NCI-H1092 treated with DMSO at 0.1 percent for 48 hours (cell line): ENCODE data around the gene WWP2.
A peak's percentile ranks its signal among the peaks of the same experiment; 100 is the strongest.
"Not testable (repeated sequence)": the region's sequence is repeated elsewhere in the genome, so short reads cannot be mapped to it uniquely, and the experiment has no call there.

Experiments used
- DNase-seq: peaks from one replicate; lab custom pipeline; 2025; lab: John Stamatoyannopoulos, UW

Gene WWP2

DNA sequence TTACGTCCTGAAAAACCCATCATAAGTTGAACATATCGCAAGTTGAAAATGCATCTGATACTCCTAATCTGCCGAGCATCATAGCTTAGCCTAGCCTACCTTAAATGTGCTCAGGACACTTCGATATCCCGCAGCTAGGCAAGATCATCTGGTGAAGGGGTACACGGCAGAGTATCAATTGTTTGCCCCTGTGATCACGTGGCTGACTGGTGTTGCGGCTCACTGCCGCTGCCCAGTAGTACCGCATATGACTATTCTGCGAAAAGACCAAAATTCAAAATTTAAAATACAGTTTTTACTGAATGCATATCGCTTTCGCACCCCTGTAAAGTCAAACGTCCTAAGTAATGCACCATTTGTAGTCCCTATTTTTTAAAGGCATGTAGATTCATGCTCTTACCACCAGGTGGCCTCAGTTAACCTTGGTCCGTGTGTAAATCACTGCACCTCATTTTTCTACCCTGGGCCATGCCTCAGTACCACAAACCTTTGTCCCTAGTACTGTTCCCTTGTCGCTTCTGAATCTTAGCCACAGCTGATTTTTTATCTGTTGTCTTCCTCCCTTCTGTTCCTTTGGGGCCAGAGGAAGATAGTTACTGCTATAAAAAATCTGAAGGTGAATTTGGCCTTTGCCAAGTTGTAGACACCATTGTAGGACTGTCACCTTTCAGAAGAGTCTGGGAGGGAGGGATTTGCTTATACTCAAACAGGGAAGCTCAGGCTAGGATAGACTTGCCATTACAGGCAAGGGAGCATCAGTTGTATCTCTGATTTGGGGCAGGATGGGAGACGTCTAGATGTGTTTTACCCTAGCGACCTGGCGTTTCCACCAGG lies 34.4 kb downstream of the WWP2 start:
- peak; percentile 70 for DNase-seq

GRCh38 chr16:69798466-69798865 lies 36.3 kb downstream of the WWP2 start:
- DNase-seq: no peak

DNA sequence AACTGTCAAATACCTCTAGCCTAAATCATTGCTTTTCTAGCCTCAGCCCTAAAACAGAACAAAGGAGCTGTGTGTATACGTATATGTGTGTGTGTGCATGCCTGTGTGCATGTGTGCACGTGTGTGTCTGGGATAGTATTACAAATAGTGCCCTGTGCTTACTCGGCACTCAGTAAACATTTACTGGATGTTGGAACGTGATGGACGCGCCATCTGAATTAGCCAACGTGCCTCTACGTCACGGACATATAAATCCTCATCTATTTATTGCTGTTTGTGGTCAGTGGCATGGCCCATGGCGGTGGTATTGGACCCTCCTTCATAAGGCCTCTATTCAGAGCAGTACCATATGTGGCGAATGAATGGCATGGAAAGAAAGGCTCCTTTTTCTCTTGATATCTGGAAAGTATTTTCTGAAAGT lies 37.5 kb downstream of the WWP2 start:
- DNase-seq: no peak

- DNase-seq: no peak
These were observed 42.2 kb downstream of the WWP2 start for GRCh38 chr16:69804297-69804696.

DNA sequence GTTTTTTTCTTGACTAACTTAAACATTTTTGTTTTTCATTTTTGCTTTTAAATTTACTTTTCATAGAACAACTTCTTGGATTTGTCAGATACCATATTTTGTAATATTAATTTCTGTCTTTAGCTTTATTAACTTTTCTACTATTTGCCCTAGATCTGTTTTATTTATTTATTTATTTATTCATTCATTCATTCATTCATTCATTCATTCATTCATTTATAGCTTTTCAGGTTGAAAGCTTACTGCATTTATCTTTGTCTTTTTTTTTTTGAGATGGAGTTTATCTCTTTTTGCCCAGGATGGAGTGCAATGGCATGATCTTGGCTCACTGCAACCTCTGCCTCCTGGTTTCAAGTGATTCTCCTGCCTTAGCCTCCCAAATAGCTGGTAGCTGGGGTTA lies 44.6 kb downstream of the WWP2 start:
- not testable (repeated sequence) for DNase-seq

DNA sequence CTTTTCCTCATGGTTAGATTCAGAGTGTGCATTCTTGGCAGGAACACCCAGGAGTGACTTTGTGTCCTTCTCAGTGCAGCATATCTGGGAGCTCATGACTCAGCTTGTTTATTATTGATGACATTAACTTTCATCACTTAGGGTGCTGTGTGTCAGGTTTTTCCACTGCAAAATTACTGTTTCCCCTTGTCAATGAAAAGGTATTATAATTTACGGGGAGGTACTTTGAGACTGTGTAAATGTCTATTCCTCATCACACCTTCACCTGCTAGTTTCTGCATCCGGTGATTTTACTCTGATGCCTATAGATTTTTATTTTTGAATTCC lies 50.5 kb downstream of the WWP2 start:
- no peak for DNase-seq

- DNase-seq: no peak
These were observed 51.9 kb downstream of the WWP2 start for GRCh38 chr16:69814078-69814477.

DNA sequence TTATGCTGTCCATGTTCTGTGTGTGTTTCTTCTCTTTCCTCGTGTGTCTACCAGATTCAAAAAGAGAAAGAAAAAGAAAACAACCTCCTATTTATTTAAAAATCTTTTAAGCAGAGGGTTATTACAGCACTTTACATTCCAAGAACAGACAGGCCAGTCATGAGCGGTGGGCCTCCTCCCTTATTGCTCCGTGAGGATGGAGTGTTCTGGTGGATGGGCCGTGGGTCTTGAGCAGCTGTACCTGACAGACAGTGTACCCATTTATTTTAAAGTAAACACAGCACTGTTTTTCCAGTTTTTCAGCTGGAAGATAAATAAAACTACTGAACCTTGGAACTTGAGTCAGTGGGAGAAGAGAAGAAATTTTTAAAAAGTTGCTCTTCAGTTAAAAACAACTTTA lies 52.4 kb downstream of the WWP2 start:
- DNase-seq: no peak

DNA sequence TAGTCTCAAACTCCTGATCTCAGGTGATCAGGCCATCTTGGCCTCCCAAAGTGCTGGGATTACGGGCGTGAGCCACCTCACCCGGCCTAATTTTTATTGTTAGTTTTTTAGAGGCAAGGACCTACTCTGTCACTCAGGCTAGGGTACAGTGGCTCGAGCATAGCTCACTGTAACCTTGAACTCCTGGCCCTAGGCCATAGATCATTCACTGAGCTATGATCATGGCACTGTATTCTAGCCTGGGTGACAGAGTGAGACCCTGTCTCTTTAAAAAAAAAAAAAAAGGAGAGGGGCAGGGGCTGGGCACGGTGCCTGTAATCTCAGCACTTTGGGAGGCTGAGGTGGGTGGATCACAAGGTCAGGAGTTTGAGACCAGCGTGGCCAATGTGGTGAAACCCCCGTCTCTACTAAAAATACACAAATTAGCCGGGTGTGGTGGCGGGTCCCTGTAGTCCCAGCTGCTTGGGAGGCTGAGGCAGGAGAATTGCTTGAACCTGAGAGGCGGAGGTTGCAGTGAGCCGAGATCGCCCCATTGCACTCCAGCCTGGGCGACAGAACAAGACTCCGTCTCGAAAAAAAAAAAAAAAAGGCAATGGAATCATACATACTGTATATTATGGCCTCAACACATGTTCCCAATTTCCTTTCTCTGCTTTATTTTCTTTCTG lies 53.2 kb downstream of the WWP2 start:
- DNase-seq: not testable (repeated sequence)

GRCh38 chr16:69816996-69817395 lies 54.9 kb downstream of the WWP2 start:
- no peak for DNase-seq

GRCh38 chr16:69818891-69819545 lies 56.9 kb downstream of the WWP2 start:
- DNase-seq: no peak

DNA sequence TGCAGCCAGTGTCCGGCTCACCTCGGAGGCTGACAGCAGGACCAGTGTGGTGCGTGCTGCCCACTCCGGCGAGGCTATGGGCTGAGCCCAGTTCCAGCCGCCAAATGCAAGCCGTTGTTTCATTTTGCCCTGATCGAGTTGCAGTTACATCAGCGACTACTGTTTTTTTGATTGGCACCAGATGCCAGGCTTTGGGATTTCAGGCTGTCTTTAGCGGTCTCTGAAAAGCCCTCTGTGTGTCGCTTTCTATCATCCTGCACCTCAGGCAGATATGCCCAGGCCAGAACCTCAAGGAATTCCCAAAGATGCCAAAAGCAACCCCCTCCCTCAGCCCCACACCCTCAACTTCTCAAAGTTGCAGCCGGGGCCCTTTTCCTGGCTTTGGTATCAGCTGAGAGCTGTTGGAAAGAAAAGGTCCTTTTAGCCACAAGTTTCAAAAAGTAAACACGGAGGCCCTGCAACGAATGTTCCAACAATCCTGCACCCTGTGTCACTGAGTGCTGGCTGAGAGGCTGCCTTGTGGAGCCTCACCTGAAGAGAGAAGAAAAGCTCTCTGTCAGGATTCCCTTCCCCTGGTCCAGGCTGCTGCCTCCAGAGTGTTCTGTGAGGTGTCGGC lies 58.9 kb downstream of the WWP2 start:
- no peak for DNase-seq

- DNase-seq: no peak
These were observed 59.7 kb downstream of the WWP2 start for GRCh38 chr16:69821844-69822173.

DNA sequence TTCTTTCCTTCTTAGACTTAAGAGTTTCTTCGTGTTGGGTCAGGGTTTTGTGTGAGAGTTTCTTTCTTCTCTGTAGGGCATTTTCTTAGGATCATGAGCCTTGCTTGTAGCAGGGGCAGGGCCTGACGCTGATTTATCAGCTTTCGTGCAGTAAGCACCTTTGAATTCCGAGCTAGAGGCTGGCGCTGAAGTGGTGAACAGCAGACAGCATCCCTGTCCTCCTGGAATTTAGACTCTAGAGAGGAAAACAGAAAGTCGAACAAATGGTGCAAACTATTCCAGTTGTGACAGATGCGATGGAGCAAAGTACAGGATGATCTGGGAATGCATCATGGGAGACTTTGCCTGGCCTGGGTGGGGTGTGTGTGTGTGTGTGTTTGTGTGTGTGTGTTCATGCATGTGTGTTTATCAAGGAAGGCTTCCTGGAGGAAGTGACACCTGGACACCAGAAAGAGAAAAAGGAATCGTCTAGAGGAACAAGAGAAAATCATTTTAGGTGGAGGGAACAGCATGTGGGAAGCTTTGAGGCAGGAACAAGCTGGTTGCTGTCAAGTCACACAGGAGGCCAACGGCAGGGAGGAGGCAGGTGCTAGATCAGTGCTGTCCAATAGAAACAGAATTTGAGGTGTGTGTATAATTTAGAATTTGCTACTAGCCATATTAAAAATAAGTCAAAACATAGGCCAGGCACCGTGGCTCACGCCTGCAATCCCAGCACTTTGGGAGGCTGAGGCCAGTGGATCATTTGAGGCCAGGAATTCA lies 60.2 kb downstream of the WWP2 start:
- no peak for DNase-seq

- no peak for DNase-seq
These were observed 61.9 kb downstream of the WWP2 start for GRCh38 chr16:69823831-69824563.

GRCh38 chr16:69824564-69825142 lies 62.5 kb downstream of the WWP2 start:
- DNase-seq: not testable (repeated sequence)

- DNase-seq: no peak
These were observed 65.4 kb downstream of the WWP2 start for GRCh38 chr16:69827524-69827923.

GRCh38 chr16:69829338-69829737 lies 67.2 kb downstream of the WWP2 start:
- DNase-seq: no peak

DNA sequence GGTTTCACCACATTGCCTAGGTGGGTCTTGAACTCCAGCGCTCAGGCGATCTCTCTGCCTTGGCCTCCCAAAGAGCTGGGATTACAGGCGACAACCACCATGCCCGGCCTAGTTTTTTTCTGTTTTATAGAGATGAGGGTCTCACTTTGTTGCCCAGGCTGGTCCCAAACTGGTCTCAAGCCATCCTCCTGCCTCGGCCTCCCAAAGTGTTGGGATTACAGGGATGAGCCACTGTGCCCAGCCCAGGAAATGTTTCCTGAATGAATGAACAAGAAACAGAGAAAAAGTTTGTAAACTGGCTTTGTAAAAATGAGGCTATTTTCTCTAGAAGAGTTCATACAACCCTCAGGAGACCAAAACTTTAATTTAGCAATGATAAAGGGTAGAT lies 68.0 kb downstream of the WWP2 start:
- DNase-seq: no peak

DNA sequence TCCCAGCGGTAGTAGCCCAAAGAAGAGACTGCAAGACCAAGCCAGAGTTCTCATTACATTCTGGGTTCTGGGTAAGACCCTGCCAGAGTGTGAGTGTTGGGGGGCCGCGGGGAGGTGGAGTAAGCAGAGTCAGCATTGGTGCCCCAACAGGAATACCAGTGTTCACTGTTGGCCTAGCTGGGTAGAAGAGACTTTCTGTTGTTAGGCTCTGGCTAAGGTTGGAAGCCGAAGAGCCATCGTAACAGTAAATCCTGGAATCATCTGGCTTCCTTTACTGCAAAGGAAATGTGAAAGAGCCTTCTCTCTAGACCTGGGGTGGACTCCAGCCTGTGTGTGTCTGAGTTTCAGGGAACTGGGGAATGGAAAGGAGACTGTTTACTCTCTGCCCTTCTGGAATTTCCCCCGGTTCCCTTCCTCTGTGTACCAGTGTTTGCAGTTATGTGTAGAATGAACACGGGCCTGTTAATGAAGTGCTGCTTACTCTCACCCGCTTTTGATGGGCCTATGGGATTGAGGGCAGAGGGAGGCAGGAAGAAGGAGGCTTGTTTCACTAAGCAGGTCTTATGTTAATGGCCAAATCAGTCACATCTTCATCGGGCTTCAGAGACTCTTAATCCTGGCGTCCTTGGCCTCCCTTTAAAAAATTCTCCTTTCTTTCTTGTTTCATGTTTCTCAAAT lies 68.5 kb downstream of the WWP2 start:
- no peak for DNase-seq
